ENCODE results near the gene CRYBB1.

DNA sequence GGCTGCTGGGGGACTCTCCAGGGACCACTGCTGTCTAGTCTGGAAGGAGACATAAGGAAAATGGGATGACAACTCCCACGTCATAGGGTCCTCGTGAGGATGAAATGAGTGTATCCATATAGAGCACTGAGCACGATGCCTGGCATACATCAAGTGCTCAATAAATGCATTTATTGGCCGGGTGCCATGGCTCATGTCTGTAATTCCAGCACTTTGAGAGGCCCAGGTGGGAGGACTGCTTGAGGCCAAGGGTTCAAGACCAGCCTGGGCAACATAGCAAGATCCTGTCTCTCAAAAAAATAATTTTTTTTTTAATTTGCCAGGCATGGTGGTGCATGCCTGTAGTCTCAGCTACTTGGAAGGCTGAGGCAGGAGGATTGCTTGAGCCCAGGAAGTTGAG, 15.7 kb downstream of the CRYBB1 start:
- TF ChIP-seq, protein P1, sequence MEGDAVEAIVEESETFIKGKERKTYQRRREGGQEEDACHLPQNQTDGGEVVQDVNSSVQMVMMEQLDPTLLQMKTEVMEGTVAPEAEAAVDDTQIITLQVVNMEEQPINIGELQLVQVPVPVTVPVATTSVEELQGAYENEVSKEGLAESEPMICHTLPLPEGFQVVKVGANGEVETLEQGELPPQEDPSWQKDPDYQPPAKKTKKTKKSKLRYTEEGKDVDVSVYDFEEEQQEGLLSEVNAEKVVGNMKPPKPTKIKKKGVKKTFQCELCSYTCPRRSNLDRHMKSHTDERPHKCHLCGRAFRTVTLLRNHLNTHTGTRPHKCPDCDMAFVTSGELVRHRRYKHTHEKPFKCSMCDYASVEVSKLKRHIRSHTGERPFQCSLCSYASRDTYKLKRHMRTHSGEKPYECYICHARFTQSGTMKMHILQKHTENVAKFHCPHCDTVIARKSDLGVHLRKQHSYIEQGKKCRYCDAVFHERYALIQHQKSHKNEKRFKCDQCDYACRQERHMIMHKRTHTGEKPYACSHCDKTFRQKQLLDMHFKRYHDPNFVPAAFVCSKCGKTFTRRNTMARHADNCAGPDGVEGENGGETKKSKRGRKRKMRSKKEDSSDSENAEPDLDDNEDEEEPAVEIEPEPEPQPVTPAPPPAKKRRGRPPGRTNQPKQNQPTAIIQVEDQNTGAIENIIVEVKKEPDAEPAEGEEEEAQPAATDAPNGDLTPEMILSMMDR (IDR thresholded peaks at IDR 0.05): no peak
- TF ChIP-seq POLR2A (IDR thresholded peaks at IDR 0.05): no peak
